ENCODE results near the gene APEH.

DNA sequence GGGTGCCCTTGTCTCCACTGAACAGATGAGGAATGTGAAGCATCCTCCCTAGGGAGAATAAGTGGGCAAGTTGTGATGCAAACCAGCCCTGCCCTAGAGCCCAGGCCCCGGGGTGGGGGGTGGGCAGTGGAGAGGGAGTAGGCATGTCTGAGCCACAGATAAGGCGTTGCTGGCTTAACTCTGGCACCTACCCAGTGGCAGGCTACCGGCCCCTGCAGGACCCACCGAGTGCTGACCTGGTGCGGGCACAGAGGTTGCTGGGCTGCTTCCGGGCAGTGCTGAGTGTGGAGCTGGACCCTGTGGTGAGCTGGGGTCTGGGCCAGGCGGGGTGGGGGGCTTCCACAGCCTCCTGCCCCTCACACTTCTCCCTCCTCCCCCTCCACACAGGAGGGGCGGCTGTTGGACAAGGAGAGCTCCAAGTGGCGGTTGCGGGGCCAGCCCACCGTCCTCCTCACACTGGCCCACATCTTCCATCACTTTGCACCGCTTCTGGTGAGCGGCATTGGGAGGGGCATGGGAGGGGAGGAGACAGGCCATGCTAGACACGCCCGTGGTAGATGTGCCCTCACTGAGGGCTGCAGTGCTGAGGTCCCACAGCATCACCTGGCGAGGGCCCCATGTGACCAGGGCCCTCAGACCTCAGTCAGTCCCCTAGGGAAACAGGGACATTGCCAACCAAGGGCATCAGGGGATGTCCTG, 25.3 kb downstream of the APEH start:
- TF ChIP-seq YY1 (IDR thresholded peaks at IDR 0.05; ENCODE audit: low read depth) (no peak), EGR1 (IDR thresholded peaks at IDR 0.05) (no peak), EP300 (IDR thresholded peaks at IDR 0.05; ENCODE audit: borderline replicate concordance) (no peak)
- TF ChIP-seq, protein P1, sequence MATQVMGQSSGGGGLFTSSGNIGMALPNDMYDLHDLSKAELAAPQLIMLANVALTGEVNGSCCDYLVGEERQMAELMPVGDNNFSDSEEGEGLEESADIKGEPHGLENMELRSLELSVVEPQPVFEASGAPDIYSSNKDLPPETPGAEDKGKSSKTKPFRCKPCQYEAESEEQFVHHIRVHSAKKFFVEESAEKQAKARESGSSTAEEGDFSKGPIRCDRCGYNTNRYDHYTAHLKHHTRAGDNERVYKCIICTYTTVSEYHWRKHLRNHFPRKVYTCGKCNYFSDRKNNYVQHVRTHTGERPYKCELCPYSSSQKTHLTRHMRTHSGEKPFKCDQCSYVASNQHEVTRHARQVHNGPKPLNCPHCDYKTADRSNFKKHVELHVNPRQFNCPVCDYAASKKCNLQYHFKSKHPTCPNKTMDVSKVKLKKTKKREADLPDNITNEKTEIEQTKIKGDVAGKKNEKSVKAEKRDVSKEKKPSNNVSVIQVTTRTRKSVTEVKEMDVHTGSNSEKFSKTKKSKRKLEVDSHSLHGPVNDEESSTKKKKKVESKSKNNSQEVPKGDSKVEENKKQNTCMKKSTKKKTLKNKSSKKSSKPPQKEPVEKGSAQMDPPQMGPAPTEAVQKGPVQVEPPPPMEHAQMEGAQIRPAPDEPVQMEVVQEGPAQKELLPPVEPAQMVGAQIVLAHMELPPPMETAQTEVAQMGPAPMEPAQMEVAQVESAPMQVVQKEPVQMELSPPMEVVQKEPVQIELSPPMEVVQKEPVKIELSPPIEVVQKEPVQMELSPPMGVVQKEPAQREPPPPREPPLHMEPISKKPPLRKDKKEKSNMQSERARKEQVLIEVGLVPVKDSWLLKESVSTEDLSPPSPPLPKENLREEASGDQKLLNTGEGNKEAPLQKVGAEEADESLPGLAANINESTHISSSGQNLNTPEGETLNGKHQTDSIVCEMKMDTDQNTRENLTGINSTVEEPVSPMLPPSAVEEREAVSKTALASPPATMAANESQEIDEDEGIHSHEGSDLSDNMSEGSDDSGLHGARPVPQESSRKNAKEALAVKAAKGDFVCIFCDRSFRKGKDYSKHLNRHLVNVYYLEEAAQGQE (IDR thresholded peaks at IDR 0.05; ENCODE audit: low read depth): no peak
- TF ChIP-seq, protein P2, sequence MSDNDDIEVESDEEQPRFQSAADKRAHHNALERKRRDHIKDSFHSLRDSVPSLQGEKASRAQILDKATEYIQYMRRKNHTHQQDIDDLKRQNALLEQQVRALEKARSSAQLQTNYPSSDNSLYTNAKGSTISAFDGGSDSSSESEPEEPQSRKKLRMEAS (IDR thresholded peaks at IDR 0.05): no peak
